ENCODE measurements around the gene ATG7.

Gene ATG7

GRCh38 chr3:11351451-11351850 lies 79.3 kb downstream of the ATG7 start:
- DNase-seq (ENCODE audit: low read depth, low spot score), result no peak
- H3K27me3 ChIP-seq (ENCODE audit: insufficient read depth, insufficient read length), result no peaks in the 10 kb centered on the region

GRCh38 chr3:11356269-11356668 lies 84.1 kb downstream of the ATG7 start:
- DNase-seq (ENCODE audit: low read depth, low spot score), result no peak
- H3K4me3 ChIP-seq (ENCODE audit: insufficient read length, low read depth), result no peak overlapping the region
- H3K9me3 ChIP-seq (ENCODE audit: insufficient read depth, low read length), result no peaks in the 10 kb centered on the region
- H3K4me1 ChIP-seq (ENCODE audit: insufficient read depth, insufficient read length), result no peaks in the 10 kb centered on the region
- TF ChIP-seq SUZ12 (IDR thresholded peaks at IDR 0.05; ENCODE audit: extremely low read depth, insufficient read depth, insufficient read length), result no peak
- TF ChIP-seq ZNF274 (IDR thresholded peaks at IDR 0.05; ENCODE audit: low read depth, low read length), result no peak
- peaks cover 23% of the 10 kb centered on the region for H3K36me3 ChIP-seq (ENCODE audit: insufficient read depth, insufficient read length, low read length)
- H3K9ac ChIP-seq (ENCODE audit: insufficient read length, low read depth), result no peak overlapping the region
- H3K27me3 ChIP-seq (ENCODE audit: insufficient read depth, insufficient read length), result no peaks in the 10 kb centered on the region

More at GRCh38 chr3:11351451-11351850, 79.3 kb downstream of the ATG7 start:
- Histone ChIP-seq H3K4me3 (ENCODE audit: insufficient read length, low read depth) (no peak overlapping the region), H3K9me3 (ENCODE audit: insufficient read depth, low read length) (peaks cover 14% of the 10 kb centered on the region; the same call in 1 of the 2 replicates), H3K36me3 (ENCODE audit: insufficient read depth, insufficient read length, low read length) (peaks cover 25% of the 10 kb centered on the region), H3K4me1 (ENCODE audit: insufficient read depth, insufficient read length) (no peaks in the 10 kb centered on the region), H3K9ac (ENCODE audit: insufficient read length, low read depth) (no peak overlapping the region)
- no peak for TF ChIP-seq YY1 (IDR thresholded peaks at IDR 0.05; ENCODE audit: insufficient read depth, insufficient read length)

- no peak for TF ChIP-seq ZNF274 (IDR thresholded peaks at IDR 0.05; ENCODE audit: low read depth, low read length)
- no peak for TF ChIP-seq SUZ12 (IDR thresholded peaks at IDR 0.05; ENCODE audit: extremely low read depth, insufficient read depth, insufficient read length)
- no peak for TF ChIP-seq YY1 (IDR thresholded peaks at IDR 0.05; ENCODE audit: insufficient read depth, insufficient read length)
- Histone ChIP-seq H3K27me3 (ENCODE audit: insufficient read depth, insufficient read length) (no peaks in the 10 kb centered on the region), H3K4me1 (ENCODE audit: insufficient read depth, insufficient read length) (no peaks in the 10 kb centered on the region), H3K4me3 (ENCODE audit: insufficient read length, low read depth) (no peak overlapping the region), H3K9me3 (ENCODE audit: insufficient read depth, low read length) (no peaks in the 10 kb centered on the region), H3K36me3 (ENCODE audit: insufficient read depth, insufficient read length, low read length) (peaks cover 55% of the 10 kb centered on the region), H3K9ac (ENCODE audit: insufficient read length, low read depth) (no peak overlapping the region)
- DNase-seq (ENCODE audit: low read depth, low spot score), result no peak
Observed at GRCh38 chr3:11362600-11362999, 90.4 kb downstream of the ATG7 start.

GRCh38 chr3:11363715-11364114 lies 91.5 kb downstream of the ATG7 start:
- TF ChIP-seq ZNF274 (IDR thresholded peaks at IDR 0.05; ENCODE audit: low read depth, low read length), result no peak
- TF ChIP-seq SUZ12 (IDR thresholded peaks at IDR 0.05; ENCODE audit: extremely low read depth, insufficient read depth, insufficient read length), result no peak
- TF ChIP-seq YY1 (IDR thresholded peaks at IDR 0.05; ENCODE audit: insufficient read depth, insufficient read length), result no peak
- Histone ChIP-seq H3K36me3 (ENCODE audit: insufficient read depth, insufficient read length, low read length) (peaks cover 49% of the 10 kb centered on the region), H3K4me3 (ENCODE audit: insufficient read length, low read depth) (no peak overlapping the region), H3K9ac (ENCODE audit: insufficient read length, low read depth) (no peak overlapping the region), H3K27me3 (ENCODE audit: insufficient read depth, insufficient read length) (no peaks in the 10 kb centered on the region), H3K9me3 (ENCODE audit: insufficient read depth, low read length) (no peaks in the 10 kb centered on the region), H3K4me1 (ENCODE audit: insufficient read depth, insufficient read length) (no peaks in the 10 kb centered on the region)
- DNase-seq (ENCODE audit: low read depth, low spot score), result no peak

GRCh38 chr3:11364181-11364580 lies 92.0 kb downstream of the ATG7 start:
- DNase-seq (ENCODE audit: low read depth, low spot score), result no peak
- H3K4me3 ChIP-seq (ENCODE audit: insufficient read length, low read depth), result no peak overlapping the region
- H3K9me3 ChIP-seq (ENCODE audit: insufficient read depth, low read length), result no peaks in the 10 kb centered on the region
- H3K36me3 ChIP-seq (ENCODE audit: insufficient read depth, insufficient read length, low read length), result peaks cover 48% of the 10 kb centered on the region
- no peaks in the 10 kb centered on the region for H3K27me3 ChIP-seq (ENCODE audit: insufficient read depth, insufficient read length)
- TF ChIP-seq ZNF274 (IDR thresholded peaks at IDR 0.05; ENCODE audit: low read depth, low read length) (no peak), YY1 (IDR thresholded peaks at IDR 0.05; ENCODE audit: insufficient read depth, insufficient read length) (no peak), SUZ12 (IDR thresholded peaks at IDR 0.05; ENCODE audit: extremely low read depth, insufficient read depth, insufficient read length) (no peak)
- H3K4me1 ChIP-seq (ENCODE audit: insufficient read depth, insufficient read length), result no peaks in the 10 kb centered on the region
- H3K9ac ChIP-seq (ENCODE audit: insufficient read length, low read depth), result no peak overlapping the region

GRCh38 chr3:11367143-11367693 lies 95.0 kb downstream of the ATG7 start:
- no peaks in the 10 kb centered on the region for H3K27me3 ChIP-seq (ENCODE audit: insufficient read depth, insufficient read length)
- no peak for DNase-seq (ENCODE audit: low read depth, low spot score)
- no peaks in the 10 kb centered on the region for H3K9me3 ChIP-seq (ENCODE audit: insufficient read depth, low read length)
- H3K4me3 ChIP-seq (ENCODE audit: insufficient read length, low read depth), result no peak overlapping the region
- no peak for TF ChIP-seq ZNF274 (IDR thresholded peaks at IDR 0.05; ENCODE audit: low read depth, low read length)
- peaks cover 31% of the 10 kb centered on the region for H3K36me3 ChIP-seq (ENCODE audit: insufficient read depth, insufficient read length, low read length)
- H3K4me1 ChIP-seq (ENCODE audit: insufficient read depth, insufficient read length), result no peaks in the 10 kb centered on the region
- no peak overlapping the region for H3K9ac ChIP-seq (ENCODE audit: insufficient read length, low read depth)

- H3K27me3 ChIP-seq (ENCODE audit: insufficient read depth, insufficient read length), result no peaks in the 10 kb centered on the region
- no peaks in the 10 kb centered on the region for H3K4me1 ChIP-seq (ENCODE audit: insufficient read depth, insufficient read length)
- no peak for DNase-seq (ENCODE audit: low read depth, low spot score)
- TF ChIP-seq ZNF274 (IDR thresholded peaks at IDR 0.05; ENCODE audit: low read depth, low read length) (no peak), YY1 (IDR thresholded peaks at IDR 0.05; ENCODE audit: insufficient read depth, insufficient read length) (no peak), SUZ12 (IDR thresholded peaks at IDR 0.05; ENCODE audit: extremely low read depth, insufficient read depth, insufficient read length) (no peak)
- H3K36me3 ChIP-seq (ENCODE audit: insufficient read depth, insufficient read length, low read length), result peaks cover 11% of the 10 kb centered on the region
- no peak overlapping the region for H3K9ac ChIP-seq (ENCODE audit: insufficient read length, low read depth)
- H3K9me3 ChIP-seq (ENCODE audit: insufficient read depth, low read length), result no peaks in the 10 kb centered on the region; the same call in 1 of the 2 replicates
- no peak overlapping the region for H3K4me3 ChIP-seq (ENCODE audit: insufficient read length, low read depth)
Observed at GRCh38 chr3:11370191-11370590, 98.0 kb downstream of the ATG7 start.

GRCh38 chr3:11370966-11371365 lies 98.8 kb downstream of the ATG7 start:
- no peak for TF ChIP-seq SUZ12 (IDR thresholded peaks at IDR 0.05; ENCODE audit: extremely low read depth, insufficient read depth, insufficient read length)
- TF ChIP-seq YY1 (IDR thresholded peaks at IDR 0.05; ENCODE audit: insufficient read depth, insufficient read length), result no peak
- no peak for TF ChIP-seq ZNF274 (IDR thresholded peaks at IDR 0.05; ENCODE audit: low read depth, low read length)
- H3K4me3 ChIP-seq (ENCODE audit: insufficient read length, low read depth), result no peak overlapping the region
- DNase-seq (ENCODE audit: low read depth, low spot score), result no peak
- no peaks in the 10 kb centered on the region for H3K27me3 ChIP-seq (ENCODE audit: insufficient read depth, insufficient read length)
- H3K4me1 ChIP-seq (ENCODE audit: insufficient read depth, insufficient read length), result no peaks in the 10 kb centered on the region
- H3K36me3 ChIP-seq (ENCODE audit: insufficient read depth, insufficient read length, low read length), result peaks cover 8% of the 10 kb centered on the region
- no peak overlapping the region for H3K9ac ChIP-seq (ENCODE audit: insufficient read length, low read depth)
- no peaks in the 10 kb centered on the region; the same call in 1 of the 2 replicates for H3K9me3 ChIP-seq (ENCODE audit: insufficient read depth, low read length)
